Esophagus mucosa (tissue), 1 donor: ENCODE data around the gene SERPINC1. TPM values are rescaled to one million over a fixed set of nuclear protein-coding genes. Genes with fewer than 3 reads are reported as not detected.
"Not testable (repeated sequence)": the region's sequence is repeated elsewhere in the genome, so short reads cannot be mapped to it uniquely, and the experiment has no call there.

Experiments
- ATAC-seq: fragments of 200-7000 bp; cut with Tn5 transposase; one replicate; pipeline ENCODE4 v1.9.1; 2020
- total RNA-seq: library from RNA; stranded (reverse); gene quantifications from one replicate; pipeline ENCODE4 v1.2.4, GENCODE V29; 2023
- donor health status: DM: yes; HTN: yes; CAD: no.

SERPINC1 gene
- total RNA-seq, 1 donor from 2014 or later = 0.32 TPM

GRCh38 chr1:173889885-173890284, 27.2 kb downstream of the SERPINC1 start:
- ATAC-seq = no peak

GRCh38 chr1:173888749-173889148, 28.4 kb downstream of the SERPINC1 start:
- ATAC-seq = no peak

- no peak for ATAC-seq
These were observed 29.5 kb downstream of the SERPINC1 start for GRCh38 chr1:173887627-173888026.

GRCh38 chr1:173886746-173887611, 30.1 kb downstream of the SERPINC1 start:
- ATAC-seq = no peak

- no peak for ATAC-seq
These were observed 32.4 kb downstream of the SERPINC1 start for GRCh38 chr1:173884701-173885100.

DNA sequence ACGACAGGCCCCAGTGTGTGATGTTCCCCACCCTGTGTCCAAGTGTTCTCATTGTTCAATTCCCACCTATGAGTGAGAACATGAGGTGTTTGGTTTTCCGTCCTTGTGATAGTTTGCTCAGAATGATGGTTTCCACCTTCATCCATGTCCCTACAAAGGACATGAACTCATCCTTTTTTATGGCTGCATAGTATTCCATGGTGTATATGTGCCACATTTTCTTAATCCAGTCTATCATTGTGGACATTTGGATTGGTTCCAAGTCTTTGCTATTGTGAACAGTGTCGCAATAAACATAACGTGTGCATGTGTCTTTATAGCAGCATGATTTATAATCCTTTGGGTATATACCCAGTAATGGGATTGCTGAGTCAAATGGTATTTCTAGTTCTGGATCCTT, 36.0 kb downstream of the SERPINC1 start:
- ATAC-seq = not testable (repeated sequence)

DNA sequence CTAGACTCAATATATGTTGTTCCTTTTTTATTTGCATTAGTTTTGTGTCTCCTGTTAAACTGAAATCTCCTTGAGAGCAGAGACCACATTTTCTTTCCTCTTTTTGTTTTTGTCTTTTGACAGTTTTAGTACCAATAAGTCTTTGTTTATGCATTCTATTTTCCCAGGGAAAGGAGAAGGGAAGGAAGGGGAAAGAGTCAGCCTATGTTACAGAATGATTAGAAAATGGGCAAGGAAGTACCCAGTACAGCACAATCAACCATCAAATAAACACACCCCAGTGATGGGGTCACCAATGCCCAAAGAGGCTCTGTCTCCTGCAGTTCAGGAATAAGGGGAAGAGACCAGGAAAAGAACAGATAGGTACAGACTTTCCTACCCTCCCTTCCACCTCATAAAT, 38.9 kb downstream of the SERPINC1 start:
- ATAC-seq = no peak

DNA sequence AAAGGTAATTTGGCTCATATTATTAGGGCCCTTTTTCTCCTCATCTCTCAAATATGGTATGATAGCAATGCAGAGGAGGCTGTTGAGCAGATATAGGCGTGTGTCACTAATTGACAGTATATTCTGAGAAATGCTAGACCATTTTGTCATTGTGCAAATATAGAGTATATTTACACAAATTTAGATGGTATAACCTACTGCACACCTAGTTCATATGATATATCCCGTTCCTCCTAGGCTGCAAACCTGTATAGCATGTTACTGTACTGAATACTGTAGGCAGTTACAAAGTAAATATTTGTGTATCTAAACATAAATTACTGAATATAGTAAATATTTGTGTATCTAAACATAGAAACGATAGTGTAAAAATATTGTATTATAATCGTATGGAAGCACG, 40.4 kb downstream of the SERPINC1 start:
- no peak for ATAC-seq

- ATAC-seq = no peak
These were observed 45.6 kb downstream of the SERPINC1 start for GRCh38 chr1:173871500-173871899.

GRCh38 chr1:173871091-173871490, 46.0 kb downstream of the SERPINC1 start:
- no peak for ATAC-seq

DNA sequence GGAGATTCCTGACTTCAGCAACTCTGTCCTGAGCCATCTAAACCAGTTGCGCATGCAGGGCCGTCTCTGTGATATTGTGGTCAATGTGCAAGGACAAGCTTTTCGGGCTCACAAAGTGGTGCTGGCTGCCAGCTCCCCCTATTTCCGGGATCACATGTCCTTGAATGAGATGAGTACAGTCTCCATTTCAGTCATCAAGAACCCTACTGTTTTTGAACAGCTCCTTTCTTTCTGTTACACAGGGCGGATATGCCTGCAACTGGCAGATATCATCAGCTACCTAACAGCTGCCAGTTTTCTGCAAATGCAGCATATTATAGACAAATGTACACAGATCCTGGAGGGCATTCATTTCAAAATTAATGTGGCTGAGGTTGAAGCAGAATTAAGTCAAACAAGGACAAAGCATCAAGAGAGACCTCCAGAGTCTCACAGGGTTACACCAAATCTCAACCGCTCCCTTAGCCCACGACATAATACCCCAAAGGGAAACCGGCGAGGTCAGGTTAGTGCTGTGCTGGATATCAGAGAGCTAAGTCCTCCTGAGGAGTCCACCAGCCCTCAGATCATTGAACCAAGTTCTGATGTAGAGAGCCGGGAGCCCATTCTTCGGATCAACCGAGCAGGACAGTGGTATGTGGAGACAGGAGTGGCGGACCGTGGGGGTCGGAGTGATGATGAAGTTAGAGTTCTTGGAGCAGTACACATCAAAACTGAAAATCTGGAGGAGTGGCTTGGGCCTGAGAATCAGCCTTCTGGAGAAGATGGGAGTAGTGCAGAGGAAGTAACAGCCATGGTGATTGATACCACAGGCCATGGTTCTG, 46.7 kb downstream of the SERPINC1 start:
- no peak for ATAC-seq

GRCh38 chr1:173869021-173869359, 48.1 kb downstream of the SERPINC1 start:
- ATAC-seq = no peak

- peak; percentile 90 for ATAC-seq
These were observed 48.7 kb downstream of the SERPINC1 start, which contains the start of gene ZBTB37 for GRCh38 chr1:173868266-173869020. Gene ZBTB37 (plus strand): TSS chr1:173868380. CDS start chr1:173870226, 1,846 bp downstream.

- ATAC-seq = peak; percentile 94
These were observed 49.3 kb downstream of the SERPINC1 start, which contains the start of gene GAS5 for GRCh38 chr1:173867753-173868265. Gene GAS5 (minus strand): TSS chr1:173867989.

DNA sequence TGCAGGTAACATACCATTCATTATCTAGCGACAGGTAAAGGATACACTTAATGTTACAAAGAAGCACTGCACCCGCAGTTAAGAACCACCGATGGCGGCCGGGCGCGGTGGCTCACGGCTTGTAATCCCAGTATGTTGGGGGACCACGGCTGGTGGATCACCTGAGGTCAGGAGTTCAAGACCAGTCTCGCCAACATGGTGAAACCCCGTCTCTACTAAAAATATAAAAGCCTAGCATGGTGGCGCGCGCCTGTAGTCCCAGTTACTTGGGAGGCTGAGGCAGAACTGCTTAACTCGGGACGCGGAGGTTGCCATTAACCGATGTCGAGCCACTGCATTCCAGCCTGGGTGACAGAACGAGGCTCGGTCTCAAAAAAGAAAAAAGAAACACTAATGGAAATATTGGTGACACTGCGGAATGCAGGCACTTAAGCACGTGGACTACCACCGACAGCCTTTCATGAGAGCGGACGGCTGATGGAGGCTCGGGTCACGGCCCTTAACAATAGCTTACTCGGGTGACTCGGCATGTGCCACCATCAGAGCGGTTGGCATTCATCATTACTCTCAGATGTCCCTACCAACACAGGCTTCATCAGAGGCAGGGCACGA, 49.9 kb downstream of the SERPINC1 start:
- peak; percentile 0 for ATAC-seq

DNA sequence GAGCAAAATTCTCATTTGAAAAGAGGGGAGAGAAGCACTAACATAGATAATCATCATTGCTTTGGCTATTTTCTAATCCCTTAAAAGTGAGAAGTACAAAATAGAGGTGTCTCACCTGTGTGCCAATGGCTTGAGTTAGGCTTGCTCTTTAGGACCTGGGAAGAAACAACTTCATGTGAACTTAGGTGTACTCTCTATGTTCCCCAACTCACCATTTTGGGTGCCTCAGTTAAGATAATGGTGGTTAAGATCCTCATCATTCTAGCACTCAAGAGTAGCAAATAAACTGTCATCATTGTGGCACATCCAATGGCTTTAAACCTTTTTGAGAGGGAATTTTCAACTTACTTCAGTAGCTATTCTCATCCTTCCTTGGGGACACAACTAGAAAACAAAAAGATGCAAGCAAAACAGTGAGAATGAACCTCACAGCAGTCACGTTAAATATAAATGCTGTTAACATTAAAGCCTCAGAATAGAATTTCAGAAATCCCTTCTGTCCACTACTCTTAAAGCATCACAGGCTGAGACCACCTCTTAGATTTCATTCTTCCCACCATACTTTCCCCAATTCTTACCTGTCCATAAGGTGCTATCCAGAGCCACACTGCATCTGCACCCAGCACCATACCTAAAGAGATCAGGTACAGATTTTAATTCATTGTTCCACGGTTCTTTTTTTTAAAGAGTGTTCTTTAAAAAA, 50.6 kb downstream of the SERPINC1 start:
- ATAC-seq = no peak

- no peak for ATAC-seq
These were observed 51.5 kb downstream of the SERPINC1 start for GRCh38 chr1:173865468-173866164.

- ATAC-seq = no peak
These were observed 52.8 kb downstream of the SERPINC1 start for GRCh38 chr1:173864179-173864867.

GRCh38 chr1:173863224-173864161, 53.6 kb downstream of the SERPINC1 start:
- no peak for ATAC-seq
